ENCODE measurements around the gene FIBP.

FIBP gene

DNA sequence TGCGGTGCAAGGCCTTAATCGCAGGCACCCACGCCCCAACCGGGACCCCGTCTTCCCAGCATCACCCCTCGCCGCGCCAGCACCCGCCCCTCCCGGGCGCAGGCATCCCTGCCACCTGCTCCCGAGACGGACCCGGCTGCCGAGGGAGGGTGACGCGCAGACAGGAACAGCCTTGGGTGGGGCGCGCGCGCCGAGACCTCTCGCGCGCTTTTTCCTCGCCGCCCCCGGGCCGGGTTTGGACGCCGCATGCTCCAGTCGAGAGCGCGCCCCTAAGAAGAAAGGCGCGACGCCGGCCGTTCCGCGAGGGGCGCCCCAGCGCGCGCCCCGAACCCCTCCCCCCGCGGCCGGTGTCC, 30.8 kb downstream of the FIBP start:
- TF ChIP-seq L3MBTL2 (conservative IDR thresholded peaks at IDR 0.05) (peak; percentile 58), HDGF (IDR thresholded peaks at IDR 0.05; ENCODE audit: borderline replicate concordance) (no peak), TARDBP (IDR thresholded peaks at IDR 0.05) (no peak), FOXM1 (IDR thresholded peaks at IDR 0.05; ENCODE audit: borderline replicate concordance) (no peak)
- CTCF ChIA-PET = interaction anchor here (0.6 kb wide), 1 partner anchor 1273 kb away, joined by 5 read pairs; no protein-coding TSS in a partner anchor
- peak; percentile 28 for DNase-seq (ENCODE audit: extremely low spot score)
- POLR2A ChIA-PET = interaction anchor here (1.0 to 17.2 kb wide), 3 partner anchors 12 to 285 kb away, joined by 3 to 289 read pairs (median 97); partner anchors contain the start of genes CCDC85B, FAM89B and FIBP

DNA sequence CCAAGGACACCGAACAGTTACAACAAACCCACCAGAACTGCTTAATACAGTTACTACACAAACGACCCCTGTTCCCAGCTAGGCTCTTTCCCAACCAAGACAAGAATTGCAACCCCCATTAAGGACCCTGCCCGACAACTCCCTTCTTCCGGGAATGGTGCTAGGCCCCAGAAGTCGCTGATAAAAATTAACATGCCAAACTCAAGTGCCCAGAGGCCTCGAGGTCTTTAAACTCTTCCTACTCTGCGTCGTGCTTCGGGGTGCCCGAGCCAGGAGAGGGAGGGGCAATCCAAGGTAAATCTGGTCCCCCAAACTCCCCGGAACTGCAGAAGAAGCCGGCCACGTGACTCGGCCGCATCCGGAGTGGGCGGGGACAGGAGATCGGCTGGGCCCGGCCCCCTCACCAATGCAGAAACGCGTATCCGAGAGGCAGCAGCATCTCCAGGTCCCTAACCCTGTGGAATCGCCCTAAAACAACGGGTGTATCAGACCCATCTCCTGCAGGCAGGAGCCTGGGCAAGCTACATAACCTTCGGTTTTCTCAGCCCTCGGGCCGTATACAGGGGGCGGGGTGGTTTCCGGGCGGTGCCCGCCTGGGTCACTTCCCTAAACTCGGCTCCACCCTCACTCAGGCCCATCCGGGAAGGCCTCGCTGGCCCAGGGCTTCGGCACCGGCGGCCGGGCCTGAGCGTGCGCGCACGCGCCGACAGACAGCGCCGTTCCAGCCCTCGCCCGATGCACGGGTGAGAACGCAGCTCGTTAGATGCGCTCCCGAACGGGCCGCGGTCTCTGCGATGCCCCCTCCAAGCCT, 31.4 kb downstream of the FIBP start:
- CTCF ChIA-PET = interaction anchor here (0.6 kb wide), 1 partner anchor 1274 kb away, joined by 5 read pairs; no protein-coding TSS in a partner anchor
- DNase-seq (ENCODE audit: extremely low spot score) = peak; percentile 49
- no peak for TF ChIP-seq FOXK2 (IDR thresholded peaks at IDR 0.05)
- no peak for TF ChIP-seq SUZ12 (IDR thresholded peaks at IDR 0.05)
- TF ChIP-seq LEF1 (IDR thresholded peaks at IDR 0.05; ENCODE audit: borderline replicate concordance) = no peak
- no peak for TF ChIP-seq BHLHE40 (IDR thresholded peaks at IDR 0.05; ENCODE audit: borderline replicate concordance)
- TF ChIP-seq FOXA1 (IDR thresholded peaks at IDR 0.05) = no peak
- no peak for TF ChIP-seq SP1 (IDR thresholded peaks at IDR 0.05)
- TF ChIP-seq L3MBTL2 (conservative IDR thresholded peaks at IDR 0.05) = no peak
- TF ChIP-seq CTBP1 (IDR thresholded peaks at IDR 0.05; ENCODE audit: borderline replicate concordance) = no peak
- TF ChIP-seq NFRKB (IDR thresholded peaks at IDR 0.05) = no peak
- TF ChIP-seq FOXM1 (IDR thresholded peaks at IDR 0.05; ENCODE audit: borderline replicate concordance) = no peak
- POLR2A ChIA-PET = interaction anchor here (0.8 to 17.2 kb wide), 3 partner anchors 13 to 32 kb away, joined by 3 to 289 read pairs (median 97); partner anchors contain the start of genes CCDC85B and FIBP

DNA sequence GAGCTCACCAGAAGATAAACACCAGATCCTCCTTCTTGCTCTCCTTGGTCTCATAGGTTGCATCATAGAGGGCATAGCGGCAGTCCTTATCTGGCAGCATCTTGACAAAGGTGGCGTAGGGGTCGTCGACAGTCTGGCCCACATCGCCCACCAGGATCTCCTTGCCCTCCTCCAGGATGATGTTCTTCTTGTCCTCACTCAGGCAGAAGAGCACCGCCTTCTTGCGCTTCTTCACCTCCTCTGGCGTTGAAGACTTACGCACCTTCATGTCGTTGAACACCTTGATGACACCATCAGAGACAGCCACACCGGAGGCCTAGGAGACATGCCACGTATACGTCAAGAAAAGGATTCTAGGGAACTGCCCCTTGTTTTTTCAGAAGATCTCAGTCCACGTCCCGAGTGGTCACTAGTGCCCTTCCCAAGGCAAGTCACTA, 32.3 kb downstream of the FIBP start:
- no peak for TF ChIP-seq LEF1 (IDR thresholded peaks at IDR 0.05; ENCODE audit: borderline replicate concordance)
- no peak for TF ChIP-seq CTBP1 (IDR thresholded peaks at IDR 0.05; ENCODE audit: borderline replicate concordance)
- no peak for TF ChIP-seq FOXK2 (IDR thresholded peaks at IDR 0.05)
- TF ChIP-seq L3MBTL2 (conservative IDR thresholded peaks at IDR 0.05) = no peak
- TF ChIP-seq ELF4 (IDR thresholded peaks at IDR 0.05) = no peak
- no peak for TF ChIP-seq NFRKB (IDR thresholded peaks at IDR 0.05)
- TF ChIP-seq SUZ12 (IDR thresholded peaks at IDR 0.05) = no peak
- TF ChIP-seq ZNF384 (IDR thresholded peaks at IDR 0.05) = no peak
- no peak for TF ChIP-seq ARNT (IDR thresholded peaks at IDR 0.05)
- TF ChIP-seq SP1 (IDR thresholded peaks at IDR 0.05) = no peak
- TF ChIP-seq FOXA1 (IDR thresholded peaks at IDR 0.05) = no peak
- no peak for TF ChIP-seq TARDBP (IDR thresholded peaks at IDR 0.05)
- TF ChIP-seq HDGF (IDR thresholded peaks at IDR 0.05; ENCODE audit: borderline replicate concordance) = no peak
- no peak for TF ChIP-seq BHLHE40 (IDR thresholded peaks at IDR 0.05; ENCODE audit: borderline replicate concordance)
- TF ChIP-seq, protein P1, sequence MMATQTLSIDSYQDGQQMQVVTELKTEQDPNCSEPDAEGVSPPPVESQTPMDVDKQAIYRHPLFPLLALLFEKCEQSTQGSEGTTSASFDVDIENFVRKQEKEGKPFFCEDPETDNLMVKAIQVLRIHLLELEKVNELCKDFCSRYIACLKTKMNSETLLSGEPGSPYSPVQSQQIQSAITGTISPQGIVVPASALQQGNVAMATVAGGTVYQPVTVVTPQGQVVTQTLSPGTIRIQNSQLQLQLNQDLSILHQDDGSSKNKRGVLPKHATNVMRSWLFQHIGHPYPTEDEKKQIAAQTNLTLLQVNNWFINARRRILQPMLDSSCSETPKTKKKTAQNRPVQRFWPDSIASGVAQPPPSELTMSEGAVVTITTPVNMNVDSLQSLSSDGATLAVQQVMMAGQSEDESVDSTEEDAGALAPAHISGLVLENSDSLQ (IDR thresholded peaks at IDR 0.05) = no peak
- no peak for TF ChIP-seq FOXM1 (IDR thresholded peaks at IDR 0.05; ENCODE audit: borderline replicate concordance)
- DNase-seq (ENCODE audit: extremely low spot score) = no peak
- CTCF ChIA-PET = no interaction called here
- POLR2A ChIA-PET = interaction anchor here (17.2 kb wide), 1 partner anchor 33 kb away, joined by 289 read pairs; the partner anchor contains the start of genes CCDC85B and FIBP

DNA sequence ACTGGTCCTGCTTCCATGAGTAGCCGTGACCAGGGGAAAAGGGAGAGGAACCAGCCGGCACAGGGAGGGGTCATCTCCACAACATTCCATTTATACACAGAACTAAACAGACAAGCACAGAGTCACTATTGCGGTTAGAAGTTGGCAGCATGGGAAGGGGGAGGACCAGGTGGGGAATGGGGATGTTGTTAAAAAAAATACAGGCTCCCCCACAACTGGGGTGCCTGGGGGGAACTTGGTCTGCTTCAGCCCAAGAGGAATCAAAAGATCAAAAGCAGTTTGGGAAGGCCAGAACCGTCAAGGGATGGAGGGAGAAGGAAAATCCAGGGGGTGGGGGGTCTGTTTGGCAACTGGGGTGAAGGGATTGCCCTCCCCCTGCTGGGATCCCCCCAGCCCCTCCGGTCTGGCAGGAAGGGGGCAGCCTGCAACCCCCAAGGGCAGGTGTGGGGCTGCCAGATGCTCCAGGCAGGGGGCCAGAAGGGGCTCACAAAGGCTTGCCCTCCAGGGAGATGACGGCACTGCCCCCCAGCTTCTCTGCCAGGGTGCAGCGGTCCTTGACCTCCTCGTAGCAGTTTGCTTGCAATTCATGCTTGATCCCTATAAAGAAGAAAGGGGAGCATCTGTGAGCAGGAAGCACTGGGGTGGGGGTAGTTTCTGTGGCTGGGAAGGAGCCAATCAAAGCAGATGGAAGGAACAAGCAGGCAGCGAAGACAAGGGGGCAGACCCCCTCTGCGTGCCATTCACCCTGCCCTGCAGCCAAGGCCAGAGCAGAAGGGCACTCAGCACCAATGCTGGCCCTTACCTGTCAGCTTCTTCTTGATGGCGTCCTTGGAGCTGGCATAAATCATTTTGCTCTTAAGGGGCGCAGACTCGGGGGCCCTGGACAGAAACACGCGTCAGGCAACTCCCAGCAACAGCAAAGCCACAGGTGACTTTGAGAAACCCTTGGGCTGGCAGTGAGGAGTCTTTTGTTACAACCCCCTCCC, 33.1 kb downstream of the FIBP start:
- TF ChIP-seq SP1 (IDR thresholded peaks at IDR 0.05) = no peak
- no peak for TF ChIP-seq HDGF (IDR thresholded peaks at IDR 0.05; ENCODE audit: borderline replicate concordance)
- no peak for TF ChIP-seq ZNF384 (IDR thresholded peaks at IDR 0.05)
- TF ChIP-seq NFRKB (IDR thresholded peaks at IDR 0.05) = no peak
- TF ChIP-seq FOXK2 (IDR thresholded peaks at IDR 0.05) = no peak
- ChIA-PET POLR2A (interaction anchor here (17.2 kb wide), 1 partner anchor 34 kb away, joined by 289 read pairs; the partner anchor contains the start of genes CCDC85B and FIBP), CTCF (no interaction called here)
- no peak for DNase-seq (ENCODE audit: extremely low spot score)

DNA sequence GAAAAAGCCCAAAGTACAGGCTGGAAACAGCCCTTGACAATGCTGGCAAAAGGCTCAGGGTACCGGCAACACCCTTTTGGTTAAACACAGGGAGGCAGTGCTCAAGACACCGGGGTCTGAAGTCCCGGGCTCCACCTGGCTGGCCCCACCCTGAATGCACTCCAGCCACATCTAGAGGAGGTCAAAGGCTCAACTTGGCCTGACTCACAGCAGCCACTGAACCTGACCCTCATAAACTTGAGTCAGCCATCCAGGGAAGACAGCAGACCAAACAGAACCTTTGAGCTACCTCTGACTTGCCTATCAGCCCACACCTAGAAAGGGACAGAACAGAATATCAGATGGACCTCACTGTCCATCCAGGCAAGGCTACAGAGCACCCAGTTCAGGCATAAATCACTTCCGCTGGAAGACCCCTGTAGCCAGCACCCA, 34.1 kb downstream of the FIBP start:
- no peak for DNase-seq (ENCODE audit: extremely low spot score)
- TF ChIP-seq LEF1 (IDR thresholded peaks at IDR 0.05; ENCODE audit: borderline replicate concordance) (no peak), CTBP1 (IDR thresholded peaks at IDR 0.05; ENCODE audit: borderline replicate concordance) (no peak), FOXK2 (IDR thresholded peaks at IDR 0.05) (no peak), TARDBP (IDR thresholded peaks at IDR 0.05) (no peak), ARNT (IDR thresholded peaks at IDR 0.05) (no peak), ELF4 (IDR thresholded peaks at IDR 0.05) (no peak), BHLHE40 (IDR thresholded peaks at IDR 0.05; ENCODE audit: borderline replicate concordance) (no peak), SUZ12 (IDR thresholded peaks at IDR 0.05) (no peak), L3MBTL2 (conservative IDR thresholded peaks at IDR 0.05) (no peak), HDGF (IDR thresholded peaks at IDR 0.05; ENCODE audit: borderline replicate concordance) (no peak), SP1 (IDR thresholded peaks at IDR 0.05) (no peak), FOXA1 (IDR thresholded peaks at IDR 0.05) (no peak), NFRKB (IDR thresholded peaks at IDR 0.05) (no peak), ZNF384 (IDR thresholded peaks at IDR 0.05) (no peak), FOXM1 (IDR thresholded peaks at IDR 0.05; ENCODE audit: borderline replicate concordance) (no peak)
- TF ChIP-seq, protein P1 (IDR thresholded peaks at IDR 0.05) = no peak
- ChIA-PET CTCF (no interaction called here), POLR2A (interaction anchor here (2.1 kb wide), 1 partner anchor 35 kb away, joined by 14 read pairs; the partner anchor contains the start of genes CCDC85B and FIBP)

Measured in HEK293T (cell line).